OCI-LY1 (cell line): ENCODE data around the gene NBL1.

Source experiments
- H2AFZ ChIP-seq: fragments of 200-600 bp; sonication (generic), shearing (Covaris generic); 2 replicates; pipeline ENCODE4 v1.6.0; 2014; ENCODE audit warnings: antibody characterized with exemption, mild to moderate bottlenecking, low read length
- H3F3A ChIP-seq: fragments of 200-600 bp; sonication (generic), shearing (Covaris generic); 2 replicates; pipeline ENCODE4 v1.6.0; 2014; ENCODE audit warnings: mild to moderate bottlenecking, antibody characterized with exemption, low read length, moderate library complexity; ENCODE audit not compliant: insufficient read depth
- H3K27ac ChIP-seq: fragments of 200-600 bp; sonication (generic); 2 replicates; pipeline ENCODE4 v1.5.1; 2014; ENCODE audit warnings: low read length, mixed run types, mild to moderate bottlenecking, low read depth; ENCODE audit not compliant: poor library complexity, severe bottlenecking
- H3K27me3 ChIP-seq: fragments of 200-600 bp; sonication (generic); 2 replicates; pipeline ENCODE4 v1.6.0; 2014; ENCODE audit warnings: antibody characterized with exemption, mild to moderate bottlenecking, low read length, moderate library complexity; ENCODE audit not compliant: insufficient read depth
- H3K36me3 ChIP-seq: fragments of 200-600 bp; sonication (generic); 2 replicates; pipeline ENCODE4 v1.6.1; 2014; ENCODE audit warnings: mild to moderate bottlenecking, antibody characterized with exemption, low read length, moderate library complexity, mixed read lengths; ENCODE audit not compliant: insufficient read depth
- H3K4me1 ChIP-seq: fragments of 200-600 bp; sonication (generic); 2 replicates; pipeline ENCODE4 v1.5.1; 2014; ENCODE audit warnings: mild to moderate bottlenecking, low read length, moderate library complexity; ENCODE audit not compliant: insufficient read depth, severe bottlenecking
- H3K4me2 ChIP-seq: fragments of 200-600 bp; sonication (generic), shearing (Covaris generic); 2 replicates; pipeline ENCODE4 v1.6.1; 2014; ENCODE audit warnings: low read length
- H3K4me3 ChIP-seq: fragments of 200-600 bp; sonication (generic); 2 replicates; pipeline ENCODE4 v1.5.1; 2014; ENCODE audit warnings: low read length, low read depth, mild to moderate bottlenecking, mixed read lengths; ENCODE audit not compliant: poor library complexity, severe bottlenecking
- H3K79me2 ChIP-seq: fragments of 200-600 bp; shearing (Covaris generic); 2 replicates; pipeline ENCODE4 v1.6.1; 2016; ENCODE audit warnings: mixed run types, low read length, mixed read lengths; ENCODE audit not compliant: insufficient read depth
- H3K9ac ChIP-seq: fragments of 200-600 bp; sonication (generic), shearing (Covaris generic); 2 replicates; pipeline ENCODE4 v1.6.1; 2014; ENCODE audit warnings: mild to moderate bottlenecking, low read length, mixed read lengths
- H3K9me2 ChIP-seq: fragments of 200-600 bp; sonication (generic), shearing (Covaris generic); 2 replicates; pipeline ENCODE4 v1.6.1; 2014; ENCODE audit warnings: low read depth, mild to moderate bottlenecking, low read length, mixed read lengths
- H3K9me3 ChIP-seq: fragments of 200-600 bp; shearing (Covaris generic); 2 replicates; pipeline ENCODE4 v1.6.1; 2014; ENCODE audit warnings: low read length, mixed read lengths
- H4K20me1 ChIP-seq: fragments of 200-600 bp; sonication (generic), shearing (Covaris generic); 2 replicates; pipeline ENCODE4 v1.6.0; 2016; ENCODE audit warnings: mild to moderate bottlenecking, low read length; ENCODE audit not compliant: insufficient read depth
- CTCF ChIP-seq: fragments of 200-600 bp; sonication (generic), shearing (Covaris generic); IDR thresholded peaks from 2 replicates; pipeline ENCODE4 v1.5.1; 2017; ENCODE audit warnings: mild to moderate bottlenecking, antibody characterized with exemption, low read length, moderate library complexity, mixed read lengths
- EZH2 ChIP-seq: fragments of 200-600 bp; sonication (generic), shearing (Covaris generic); IDR thresholded peaks from 2 replicates; pipeline ENCODE4 v1.8.0; 2017; ENCODE audit warnings: borderline replicate concordance, mixed run types, mild to moderate bottlenecking, antibody characterized with exemption, low read length, moderate library complexity, mixed read lengths

The NBL1 gene

GRCh38 chr1:19651141-19651737 is 7.1 kb downstream of the NBL1 start:
- TF ChIP-seq CTCF (peak; percentile 68), EZH2 (no peak)
- Histone ChIP-seq H3K4me3 (no peak overlapping the region), H3K4me1 (peaks cover 26% of the 10 kb centered on the region), H3K27ac (no peak overlapping the region), H3K9ac (no peak overlapping the region), H4K20me1 (no peaks in the 10 kb centered on the region), H3K4me2 (no peak overlapping the region; the same call in 1 of the 2 replicates), H3K9me3 (no peaks in the 10 kb centered on the region), H2AFZ (no peak overlapping the region), H3K9me2 (no peaks in the 10 kb centered on the region), H3K27me3 (no peaks in the 10 kb centered on the region), H3K36me3 (no peaks in the 10 kb centered on the region), H3K79me2 (no peaks in the 10 kb centered on the region), H3F3A (no peaks in the 10 kb centered on the region)

GRCh38 chr1:19654386-19654785 is 10.3 kb downstream of the NBL1 start:
- TF ChIP-seq CTCF (no peak), EZH2 (no peak)
- Histone ChIP-seq H3K27ac (no peak overlapping the region), H3K79me2 (no peaks in the 10 kb centered on the region), H3K4me3 (no peak overlapping the region), H3F3A (no peaks in the 10 kb centered on the region), H3K4me1 (peaks cover 10% of the 10 kb centered on the region), H3K9me2 (no peaks in the 10 kb centered on the region), H3K4me2 (no peak overlapping the region), H4K20me1 (no peaks in the 10 kb centered on the region), H3K36me3 (no peaks in the 10 kb centered on the region), H3K9me3 (no peaks in the 10 kb centered on the region), H3K9ac (no peak overlapping the region), H2AFZ (no peak overlapping the region), H3K27me3 (no peaks in the 10 kb centered on the region)

- H2AFZ ChIP-seq = no peak overlapping the region
- no peak overlapping the region for H3K4me2 ChIP-seq
- no peaks in the 10 kb centered on the region for H3K9me2 ChIP-seq
- H3K4me3 ChIP-seq = no peak overlapping the region
- no peak overlapping the region for H3K27ac ChIP-seq
- no peaks in the 10 kb centered on the region for H3K79me2 ChIP-seq
- H3K27me3 ChIP-seq = no peaks in the 10 kb centered on the region
- no peaks in the 10 kb centered on the region for H3K9me3 ChIP-seq
- no peaks in the 10 kb centered on the region for H3K36me3 ChIP-seq
- no peaks in the 10 kb centered on the region for H3F3A ChIP-seq
- H4K20me1 ChIP-seq = no peaks in the 10 kb centered on the region
- peaks cover 10% of the 10 kb centered on the region for H3K4me1 ChIP-seq
- H3K9ac ChIP-seq = no peak overlapping the region
- TF ChIP-seq CTCF = no peak
These were observed 11.0 kb downstream of the NBL1 start for GRCh38 chr1:19654886-19655717.
